ENCODE measurements around the gene AGAP1. TPM values are rescaled to one million over a fixed set of nuclear protein-coding genes. Genes with fewer than 3 reads are reported as not detected.

Gene AGAP1
- total and polyA plus RNA-seq, 2 donors (not counting 3 experiments of a cell fraction or from before 2014, with no cell fraction given): 10.2 to 20.9 TPM

DNA sequence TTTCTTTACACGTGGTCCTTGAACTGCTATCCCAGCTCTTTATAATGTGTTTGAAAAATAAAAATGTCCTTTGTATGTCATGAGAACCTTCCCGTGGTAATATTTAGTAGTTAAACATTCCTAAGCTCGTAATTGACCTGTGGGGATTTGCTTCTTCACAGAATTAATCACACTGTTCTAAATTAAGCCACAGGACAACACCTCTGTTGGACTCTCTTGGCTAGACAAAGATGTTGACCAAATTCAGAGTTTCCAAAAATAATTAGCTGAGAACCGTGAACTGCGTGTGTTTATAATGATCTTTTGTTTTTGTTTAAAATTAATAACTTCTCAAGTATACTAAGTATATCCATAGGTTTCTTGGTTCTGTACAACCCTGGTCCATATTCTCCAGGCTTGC, 528.3 kb downstream of the AGAP1 start:
- no peaks in the 10 kb centered on the region for H3K36me3 ChIP-seq (ENCODE audit: control insufficient read depth in 2 of 2, extremely low read depth in 1 of 2, insufficient read depth in 2 of 2, low read length in 2 of 2)
- CTCF ChIA-PET: no interaction called here
- no peaks in the 10 kb centered on the region for H3K79me2 ChIP-seq (ENCODE audit: control insufficient read depth, insufficient read depth, low read length)
- H3K27ac ChIP-seq (ENCODE audit: insufficient read depth, low read depth, low read length): no peak overlapping the region
- no peaks in the 10 kb centered on the region for H3K9me3 ChIP-seq (replicated peaks; ENCODE audit: control insufficient read depth, insufficient read depth, low read length)
- FAIRE-seq: no peak
- no peak overlapping the region for H2AFZ ChIP-seq (ENCODE audit: low read depth, low read length)
- no peaks in the 10 kb centered on the region for H3K4me1 ChIP-seq (ENCODE audit: control insufficient read depth, extremely low read depth, insufficient read depth, low read length)
- intact Hi-C loops (cut with micrococcal nuclease) (no loop called here), dilution Hi-C loops (cut with MboI; ENCODE audit: extremely low pct_ligation_motif_present, low sequenced_read_pairs) (no loop called here)
- no peak for TF ChIP-seq GATA2 (IDR thresholded peaks at IDR 0.05; ENCODE audit: insufficient read depth, insufficient read length, low read depth, low read length)
- TF ChIP-seq POLR2AphosphoS5 (IDR thresholded peaks at IDR 0.05; ENCODE audit: insufficient read depth, low read depth, low read length): no peak
- TF ChIP-seq, protein P1, sequence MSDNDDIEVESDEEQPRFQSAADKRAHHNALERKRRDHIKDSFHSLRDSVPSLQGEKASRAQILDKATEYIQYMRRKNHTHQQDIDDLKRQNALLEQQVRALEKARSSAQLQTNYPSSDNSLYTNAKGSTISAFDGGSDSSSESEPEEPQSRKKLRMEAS (IDR thresholded peaks at IDR 0.05; ENCODE audit: insufficient read depth, insufficient read length): no peak
- TF ChIP-seq JUN (IDR thresholded peaks at IDR 0.05; ENCODE audit: borderline replicate concordance, insufficient read depth, insufficient read length, low read depth): no peak
- no peak for TF ChIP-seq FOS (IDR thresholded peaks at IDR 0.05; ENCODE audit: borderline replicate concordance, insufficient read depth, low read length)
- no peak for TF ChIP-seq EZH2 (IDR thresholded peaks at IDR 0.05; ENCODE audit: borderline replicate concordance, low read depth, low read length, severe bottlenecking)
- no peak for TF ChIP-seq POLR2A (IDR thresholded peaks at IDR 0.05; ENCODE audit: low read depth, low read length)
- TF ChIP-seq, protein P2, sequence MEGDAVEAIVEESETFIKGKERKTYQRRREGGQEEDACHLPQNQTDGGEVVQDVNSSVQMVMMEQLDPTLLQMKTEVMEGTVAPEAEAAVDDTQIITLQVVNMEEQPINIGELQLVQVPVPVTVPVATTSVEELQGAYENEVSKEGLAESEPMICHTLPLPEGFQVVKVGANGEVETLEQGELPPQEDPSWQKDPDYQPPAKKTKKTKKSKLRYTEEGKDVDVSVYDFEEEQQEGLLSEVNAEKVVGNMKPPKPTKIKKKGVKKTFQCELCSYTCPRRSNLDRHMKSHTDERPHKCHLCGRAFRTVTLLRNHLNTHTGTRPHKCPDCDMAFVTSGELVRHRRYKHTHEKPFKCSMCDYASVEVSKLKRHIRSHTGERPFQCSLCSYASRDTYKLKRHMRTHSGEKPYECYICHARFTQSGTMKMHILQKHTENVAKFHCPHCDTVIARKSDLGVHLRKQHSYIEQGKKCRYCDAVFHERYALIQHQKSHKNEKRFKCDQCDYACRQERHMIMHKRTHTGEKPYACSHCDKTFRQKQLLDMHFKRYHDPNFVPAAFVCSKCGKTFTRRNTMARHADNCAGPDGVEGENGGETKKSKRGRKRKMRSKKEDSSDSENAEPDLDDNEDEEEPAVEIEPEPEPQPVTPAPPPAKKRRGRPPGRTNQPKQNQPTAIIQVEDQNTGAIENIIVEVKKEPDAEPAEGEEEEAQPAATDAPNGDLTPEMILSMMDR (IDR thresholded peaks at IDR 0.05; ENCODE audit: extremely low read depth in 1 of 2, insufficient read depth in 1 of 2, low read depth in 1 of 2, low read length in 2 of 2): no peak
- TF ChIP-seq MYC (IDR thresholded peaks at IDR 0.05; ENCODE audit: low read depth, low read length): no peak
- H4K20me1 ChIP-seq (replicated peaks; ENCODE audit: control insufficient read depth, extremely low read depth, insufficient read depth, low read length): no peaks in the 10 kb centered on the region
- H3K27me3 ChIP-seq (ENCODE audit: control insufficient read depth in 2 of 2, insufficient read depth in 2 of 2, low read length in 2 of 2): no peaks in the 10 kb centered on the region
- no peak for DNase-seq (ENCODE audit: low read depth, low spot score)
- BruUV-seq (replicated peaks): no TSS peak
- no peaks in the 10 kb centered on the region for H3K9me1 ChIP-seq (replicated peaks; ENCODE audit: control insufficient read depth, extremely low read depth, insufficient read depth, low read length)
- no peak overlapping the region for H3K4me2 ChIP-seq (ENCODE audit: insufficient read depth, low read length)
- POLR2A ChIA-PET: no interaction called here
- no peak overlapping the region for H3K9ac ChIP-seq (replicated peaks; ENCODE audit: extremely low read depth, insufficient read depth, low read length)
- H3K4me3 ChIP-seq (replicated peaks in 1 of 3; ENCODE audit: insufficient read depth in 1 of 3, low read depth in 1 of 3, low read length in 3 of 3): no peak overlapping the region

Measured in endothelial cell of umbilical vein (primary cell).